ENCODE measurements around the gene RBBP5.

The RBBP5 gene

GRCh38 chr1:205072286-205072685, 49.5 kb downstream of the RBBP5 start:
- no peak for DNase-seq (ENCODE audit: low read depth in 1 of 2, low spot score in 1 of 2)
- no peak overlapping the region for H3K27ac ChIP-seq (replicated peaks)
- no peak overlapping the region for H3K4me3 ChIP-seq (replicated peaks; ENCODE audit: insufficient read depth, low read length)
- no peak for TF ChIP-seq CTCF (IDR thresholded peaks at IDR 0.05; ENCODE audit: insufficient read depth, low read length)
- no peak for TF ChIP-seq REST (IDR thresholded peaks at IDR 0.05; ENCODE audit: insufficient replicate concordance, low read depth)
- no peak for TF ChIP-seq POLR2AphosphoS5 (IDR thresholded peaks at IDR 0.05; ENCODE audit: low read depth)
- TF ChIP-seq GABPA (IDR thresholded peaks at IDR 0.05; ENCODE audit: low read depth), result no peak
- TF ChIP-seq SPI1 (IDR thresholded peaks at IDR 0.05; ENCODE audit: borderline replicate concordance, low read depth), result no peak
- no peaks in the 10 kb centered on the region for H3K27me3 ChIP-seq (ENCODE audit: insufficient read depth, poor library complexity, severe bottlenecking)

- DNase-seq (ENCODE audit: low read depth in 1 of 2, low spot score in 1 of 2), result no peak
- TF ChIP-seq GABPA (IDR thresholded peaks at IDR 0.05; ENCODE audit: low read depth), result no peak
- TF ChIP-seq POLR2AphosphoS5 (IDR thresholded peaks at IDR 0.05; ENCODE audit: low read depth), result no peak
- TF ChIP-seq REST (IDR thresholded peaks at IDR 0.05; ENCODE audit: insufficient replicate concordance, low read depth), result no peak
- TF ChIP-seq SPI1 (IDR thresholded peaks at IDR 0.05; ENCODE audit: borderline replicate concordance, low read depth), result no peak
- no peak for TF ChIP-seq CTCF (IDR thresholded peaks at IDR 0.05; ENCODE audit: insufficient read depth, low read length)
- H3K27me3 ChIP-seq (ENCODE audit: insufficient read depth, poor library complexity, severe bottlenecking), result no peaks in the 10 kb centered on the region
- no peak overlapping the region for H3K4me3 ChIP-seq (replicated peaks; ENCODE audit: insufficient read depth, low read length)
- H3K27ac ChIP-seq (replicated peaks), result no peak overlapping the region
These were observed 50.0 kb downstream of the RBBP5 start for GRCh38 chr1:205071801-205072200.

GRCh38 chr1:205071028-205071409, 50.8 kb downstream of the RBBP5 start:
- no peak overlapping the region for H3K4me3 ChIP-seq (replicated peaks; ENCODE audit: insufficient read depth, low read length)
- no peaks in the 10 kb centered on the region for H3K27me3 ChIP-seq (ENCODE audit: insufficient read depth, poor library complexity, severe bottlenecking)

More at GRCh38 chr1:205071028-205071409, 50.8 kb downstream of the RBBP5 start:
- no peak overlapping the region for H3K27ac ChIP-seq (replicated peaks)
- no peak for DNase-seq (ENCODE audit: low read depth in 1 of 2, low spot score in 1 of 2)
- TF ChIP-seq SPI1 (IDR thresholded peaks at IDR 0.05; ENCODE audit: borderline replicate concordance, low read depth) (no peak), GABPA (IDR thresholded peaks at IDR 0.05; ENCODE audit: low read depth) (no peak), CTCF (IDR thresholded peaks at IDR 0.05; ENCODE audit: insufficient read depth, low read length) (no peak)
